Urothelium cell line (cell line): Measurements from ENCODE around the gene SLCO3A1.

ENCODE experiments used
- DNase-seq: peaks from one replicate; pipeline ENCODE4 v3.0.0; 2011; ENCODE audit warnings: low spot score, mixed read lengths
- FAIRE-seq: peaks from 2 replicates; lab custom pipeline; 2011; peaks lifted over from hg19 to GRCh38; lab: Jason Lieb, UNC

Gene SLCO3A1

DNA sequence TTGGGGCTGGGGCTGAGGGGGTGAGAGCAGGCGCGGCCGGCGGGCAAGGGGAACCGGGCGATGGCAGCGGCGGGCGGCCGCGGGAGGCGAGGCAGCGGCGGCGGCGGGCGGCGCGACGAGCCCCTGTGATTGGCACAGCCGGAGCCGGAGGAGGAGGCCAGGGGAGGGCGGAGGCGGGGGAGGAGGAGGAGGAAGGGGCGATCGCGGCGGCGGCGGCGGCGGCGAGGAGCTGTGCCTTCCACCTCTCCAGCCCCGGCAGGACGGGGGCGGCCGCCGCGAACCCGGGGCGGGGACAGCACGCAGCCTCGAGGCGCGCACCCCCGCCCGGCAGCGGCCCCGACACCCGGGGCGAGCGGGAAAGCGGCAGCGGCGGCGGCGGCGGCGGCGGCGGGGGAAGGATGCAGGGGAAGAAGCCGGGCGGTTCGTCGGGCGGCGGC, at the start of gene SLCO3A1:
Gene SLCO3A1, plus strand, starts transcription at position 198 of the 437 bp plus-strand sequence.
- FAIRE-seq, result no peak
- peak; percentile 81 for DNase-seq

DNA sequence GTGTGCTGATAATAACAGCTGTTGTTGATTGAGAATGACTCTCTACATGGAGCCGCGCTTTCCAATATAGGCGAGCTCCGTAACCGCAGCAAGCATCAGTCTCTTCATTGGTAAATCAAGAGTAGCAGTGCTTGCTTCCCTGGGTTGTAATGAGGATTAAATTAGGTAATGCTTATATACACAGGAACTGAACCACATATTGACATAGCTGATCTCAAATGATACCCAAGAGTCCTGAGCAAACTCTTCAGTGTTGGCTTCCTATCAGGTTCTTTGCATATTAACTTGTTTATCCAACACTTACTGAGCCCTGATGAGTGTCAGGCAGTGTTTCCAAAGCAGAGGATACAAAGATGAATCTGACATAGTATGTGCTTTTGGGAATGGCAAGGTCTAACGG, 46.4 kb upstream of the SLCO3A1 start:
- no peak for DNase-seq
- no peak for FAIRE-seq

DNA sequence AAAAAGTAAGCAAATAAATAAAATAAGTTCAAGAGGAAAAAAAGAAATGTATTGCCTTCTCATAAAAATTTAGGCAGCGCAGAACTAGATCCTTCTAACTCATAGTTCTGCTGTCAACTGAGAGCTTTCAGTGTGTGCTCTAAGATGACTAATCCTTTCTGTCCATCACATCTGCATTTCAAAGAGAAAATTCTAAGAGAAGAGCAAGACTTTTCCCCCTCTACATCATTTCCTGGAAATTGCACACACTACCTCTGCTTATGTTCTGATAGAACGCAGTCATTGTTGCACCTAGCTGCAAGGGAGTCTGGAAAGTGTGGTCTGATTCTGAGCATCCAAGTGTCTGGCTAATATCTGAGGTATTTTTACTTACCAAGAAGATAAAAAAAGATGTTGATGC, 39.6 kb upstream of the SLCO3A1 start:
- FAIRE-seq (no peak), DNase-seq (no peak)

DNA sequence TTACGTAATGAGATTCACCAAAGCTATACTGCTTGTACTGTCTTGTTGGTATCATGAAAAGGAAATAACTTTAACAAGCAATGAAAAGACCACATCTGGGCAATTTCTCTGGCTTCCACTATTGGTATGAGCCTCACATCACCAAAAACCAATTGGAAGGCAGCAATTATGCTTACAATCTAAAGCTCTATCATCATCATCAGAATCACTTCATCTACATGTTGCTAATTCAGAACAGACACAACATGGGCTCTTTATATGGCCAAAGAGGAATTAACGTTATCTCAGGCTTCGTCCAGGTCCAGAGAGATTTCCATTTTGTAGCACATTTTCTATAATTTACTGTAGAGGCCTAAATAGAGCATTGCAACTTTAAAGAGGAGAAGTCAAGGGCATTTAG, 36.6 kb upstream of the SLCO3A1 start:
- DNase-seq, result no peak
- FAIRE-seq, result no peak

DNA sequence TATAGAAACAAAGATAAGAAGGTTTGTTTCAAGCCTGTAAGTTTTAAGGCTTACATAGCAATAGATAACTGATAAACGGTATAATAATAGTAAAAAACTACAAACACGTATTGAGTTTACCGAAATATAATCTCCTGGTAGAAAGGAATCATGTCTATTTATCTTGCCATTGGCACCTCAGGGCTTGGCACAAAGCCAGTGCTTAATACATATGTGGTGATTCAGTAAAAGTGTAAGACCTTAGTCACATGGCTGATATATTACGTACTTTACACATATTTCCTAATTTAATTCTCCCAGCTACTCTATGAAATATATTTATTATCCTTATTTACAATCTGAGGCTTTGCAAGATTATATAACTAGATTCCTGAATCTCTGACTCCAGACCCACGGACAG, 32.0 kb upstream of the SLCO3A1 start:
- FAIRE-seq, result no peak
- no peak for DNase-seq

GRCh38 chr15:91824256-91824655, 29.3 kb upstream of the SLCO3A1 start:
- DNase-seq, result no peak
- FAIRE-seq, result no peak

GRCh38 chr15:91826443-91826842, 27.1 kb upstream of the SLCO3A1 start:
- FAIRE-seq (peak; percentile 23), DNase-seq (no peak)

- no peak for DNase-seq
- no peak for FAIRE-seq
These were observed 20.5 kb upstream of the SLCO3A1 start for GRCh38 chr15:91833056-91833455.

- DNase-seq, result no peak
- no peak for FAIRE-seq
These were observed 13.6 kb upstream of the SLCO3A1 start for GRCh38 chr15:91839867-91840266.

GRCh38 chr15:91841861-91842260, 11.6 kb upstream of the SLCO3A1 start:
- FAIRE-seq (no peak), DNase-seq (no peak)

- no peak for DNase-seq
- no peak for FAIRE-seq
These were observed 9.2 kb upstream of the SLCO3A1 start for GRCh38 chr15:91844341-91844740.

DNA sequence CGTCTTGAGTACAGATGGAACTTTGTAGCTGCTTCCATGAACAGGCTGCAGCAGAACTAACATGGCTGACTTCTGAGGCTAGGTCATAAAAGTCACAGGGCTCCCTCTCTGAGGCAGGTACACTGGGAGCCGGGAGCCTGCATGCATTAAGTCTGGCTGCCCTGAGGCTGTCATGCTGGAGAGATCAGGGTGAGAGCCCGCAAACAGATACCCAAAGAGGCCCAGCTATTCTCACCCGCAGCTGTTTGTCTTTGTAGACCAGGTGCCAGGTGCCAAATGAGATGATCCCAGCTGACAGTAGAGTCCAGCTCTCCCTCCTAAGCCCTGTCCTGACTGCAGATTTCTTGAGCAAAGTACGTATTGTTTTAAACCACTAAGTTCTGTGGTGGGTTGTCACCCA, 8.6 kb upstream of the SLCO3A1 start:
- FAIRE-seq, result no peak
- no peak for DNase-seq

DNA sequence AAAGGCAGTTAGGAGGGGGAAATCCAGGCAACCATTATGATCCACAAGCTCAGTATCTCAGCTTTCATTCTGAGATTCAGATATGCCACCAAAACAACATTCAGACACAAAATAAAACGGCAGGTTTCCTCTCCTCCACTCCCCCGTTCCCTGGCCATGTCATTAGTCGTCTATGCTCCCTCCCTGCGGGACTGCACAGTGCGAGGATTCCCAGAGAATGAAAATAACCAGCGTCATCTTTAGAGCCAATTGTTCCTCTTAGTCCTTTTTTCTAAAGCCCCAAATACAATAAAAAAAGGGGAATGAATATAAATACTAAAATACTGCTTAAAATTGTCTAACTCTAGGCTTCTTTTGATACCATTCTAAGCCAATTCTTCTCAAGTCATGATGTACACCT, 7.8 kb upstream of the SLCO3A1 start:
- DNase-seq (no peak), FAIRE-seq (no peak)

DNA sequence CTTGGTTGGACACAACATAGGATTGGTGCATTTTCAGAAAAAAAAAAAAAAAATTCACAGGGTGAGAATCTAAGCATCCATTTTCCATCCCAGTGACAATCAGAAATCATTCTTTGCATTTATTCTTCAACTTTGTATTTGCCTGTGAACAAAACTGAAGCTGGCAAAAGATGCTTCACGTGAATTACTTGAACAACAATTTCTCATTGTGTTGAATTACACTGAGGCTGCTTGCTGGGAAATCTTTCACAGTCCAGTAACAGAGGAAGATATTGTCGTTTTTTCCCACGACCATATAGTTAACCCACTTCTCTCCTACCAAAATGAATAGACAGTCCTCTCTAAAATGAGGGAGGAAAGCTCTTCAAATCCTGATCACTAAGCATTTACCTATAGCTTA, 4.3 kb upstream of the SLCO3A1 start:
- no peak for FAIRE-seq
- no peak for DNase-seq

GRCh38 chr15:91849749-91850161, 3.8 kb upstream of the SLCO3A1 start:
- DNase-seq, result peak; percentile 51
- FAIRE-seq, result no peak

- DNase-seq (peak; percentile 88), FAIRE-seq (no peak)
These were observed 582 bp upstream of the SLCO3A1 start for GRCh38 chr15:91852741-91853510.

GRCh38 chr15:91853948-91854638, 585 bp downstream of the SLCO3A1 start:
- DNase-seq (peak; percentile 57), FAIRE-seq (no peak)

DNA sequence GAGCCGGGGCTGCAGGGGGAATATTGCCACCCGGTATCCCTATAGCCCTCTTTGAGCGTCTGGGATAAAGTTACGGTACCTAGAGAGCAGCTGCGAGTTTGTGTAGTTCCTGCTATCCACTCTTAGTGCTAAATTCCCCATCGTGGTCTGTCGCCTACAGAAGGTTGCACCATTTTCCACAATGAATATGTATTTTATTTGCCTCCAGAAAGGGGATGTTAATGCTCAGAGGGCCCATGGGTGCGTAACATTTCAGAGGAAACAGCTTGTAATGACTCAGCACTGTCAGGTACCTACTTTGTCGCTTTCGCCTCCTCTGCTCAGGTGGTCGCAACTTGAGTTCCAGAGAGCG, 1.1 kb downstream of the SLCO3A1 start:
- DNase-seq (no peak), FAIRE-seq (no peak)

- FAIRE-seq (no peak), DNase-seq (no peak)
These were observed 1.7 kb downstream of the SLCO3A1 start for GRCh38 chr15:91855241-91855640.

DNA sequence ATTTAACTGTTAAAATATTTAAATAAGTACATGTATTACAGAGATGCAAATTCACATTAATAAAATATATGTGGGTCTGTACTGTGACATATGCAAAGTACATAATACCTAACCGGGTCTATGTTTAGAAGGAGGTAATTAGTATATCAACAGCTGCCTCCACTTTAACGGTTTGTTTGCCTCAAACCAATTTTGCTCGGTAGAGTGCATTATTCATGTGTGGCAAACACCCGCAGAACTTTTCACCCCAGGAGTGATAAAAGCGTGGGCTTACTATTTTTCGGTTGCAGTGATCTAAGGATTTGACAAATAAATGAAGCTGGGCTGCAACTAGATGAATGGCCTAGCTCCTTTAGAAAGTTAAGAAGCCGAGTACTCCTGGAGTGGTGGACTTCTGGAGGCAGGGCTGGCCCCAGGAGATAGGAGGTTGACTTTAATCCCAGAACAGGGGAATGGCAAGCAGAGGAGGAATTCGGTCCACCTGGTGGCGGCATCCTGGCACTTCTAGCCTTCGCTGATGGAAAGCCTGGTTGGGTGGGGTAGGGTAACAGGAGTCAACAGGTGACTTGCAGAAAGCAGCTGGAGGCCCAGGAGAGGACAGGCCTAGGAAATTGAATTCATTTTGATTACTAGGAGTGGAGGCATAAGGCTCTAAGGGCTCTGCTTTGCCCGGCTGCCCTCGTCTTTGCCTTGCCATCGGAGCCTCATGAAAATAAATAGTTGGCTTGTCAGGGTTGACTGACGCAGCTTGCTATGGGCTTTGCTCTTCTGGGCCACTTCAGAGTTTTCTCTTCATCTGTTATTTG, 2.4 kb downstream of the SLCO3A1 start:
- DNase-seq, result peak; percentile 47
- no peak for FAIRE-seq

DNA sequence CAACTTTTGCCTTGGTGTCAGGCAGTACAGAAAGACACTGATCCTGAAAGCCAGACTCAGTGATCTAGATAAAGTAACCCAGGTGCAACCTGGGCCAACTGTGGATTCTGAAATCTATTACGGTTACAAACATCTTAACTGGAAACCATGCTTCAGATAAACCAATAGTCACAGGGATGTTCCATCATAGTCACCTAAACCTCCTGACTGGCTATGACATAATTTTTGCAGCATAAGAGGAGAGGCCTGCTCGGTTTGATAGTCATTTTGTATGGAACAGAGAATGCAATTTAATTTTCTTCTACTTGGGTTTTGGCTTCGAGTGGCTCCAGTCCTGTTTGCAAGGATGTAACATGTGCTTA, 3.7 kb downstream of the SLCO3A1 start:
- FAIRE-seq (no peak), DNase-seq (no peak)

DNA sequence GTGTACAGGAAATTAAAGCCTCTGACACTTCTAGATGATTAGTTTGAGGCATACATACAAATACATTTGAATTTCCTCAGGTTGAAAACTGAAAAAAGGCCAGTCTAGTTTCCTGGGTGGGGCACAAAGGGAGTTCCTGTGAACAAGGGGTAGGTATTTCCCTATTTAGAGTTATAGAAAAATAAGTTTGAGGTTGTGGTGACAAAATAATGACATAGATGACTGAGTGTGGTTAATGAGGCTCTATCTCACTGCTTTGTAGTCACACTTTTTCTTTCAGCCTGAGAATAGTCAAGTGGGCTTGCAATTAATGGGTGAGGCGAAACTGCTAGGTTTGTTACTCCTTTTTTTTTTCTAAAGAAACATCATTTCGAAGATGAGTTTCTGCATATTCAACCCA, 4.3 kb downstream of the SLCO3A1 start:
- DNase-seq, result no peak
- no peak for FAIRE-seq
